Gastrocnemius medialis (tissue), 4 donors: Measurements from ENCODE around the gene UPK1A. TPM values are rescaled to one million over a fixed set of nuclear protein-coding genes. Genes with fewer than 3 reads are reported as not detected.

Experiments
- ATAC-seq, 2 donors: fragments of 150-250 bp; one replicate each; pipeline ENCODE4 v1.9.1; 2016
- DNase-seq, 2 donors: peaks; one replicate each; pipeline ENCODE4 v3.0.0-alpha.2; 2019
- H3K27ac ChIP-seq, 4 donors: fragments of 200-600 bp; sonication (generic); 1 replicate in 1 of 4; 2 replicates in 3 of 4; pipeline ENCODE4 v1.5.1; 2016 to 2018; ENCODE audit warnings: mild to moderate bottlenecking in 2 of 4, moderate library complexity in 1 of 4
- H3K27me3 ChIP-seq, 3 donors: fragments of 200-600 bp; sonication (generic) in 2 of 3; 1 replicate in 1 of 3; 2 replicates in 2 of 3; pipeline versions ENCODE4 v1.5.1 to v1.6.0; 2016 to 2019; ENCODE audit warnings: mild to moderate bottlenecking in 1 of 3, moderate library complexity in 1 of 3
- H3K36me3 ChIP-seq, 2 donors: fragments of 200-600 bp; sonication (generic) in 1 of 2; one replicate each; pipeline ENCODE4 v1.5.1; 2017 to 2018
- H3K4me1 ChIP-seq, 2 donors: fragments of 200-600 bp; sonication (generic) in 1 of 2; one replicate each; pipeline ENCODE4 v1.5.1; 2016 to 2017; ENCODE audit warnings: mild to moderate bottlenecking in 2 of 2
- H3K4me3 ChIP-seq, 4 donors: fragments of 200-600 bp; sonication (generic) in 3 of 4; 1 replicate in 1 of 4; 2 replicates in 3 of 4; pipeline ENCODE4 v1.5.1; 2016 to 2019; ENCODE audit warnings: mild to moderate bottlenecking in 2 of 4
- H3K9me3 ChIP-seq, 3 donors: fragments of 200-600 bp; sonication (generic) in 2 of 3; 1 replicate in 1 of 3; 2 replicates in 2 of 3; pipeline ENCODE4 v1.5.1; 2016 to 2019
- CTCF ChIP-seq, 5 experiments: fragments of 450-650 bp in 3 of 5; fragments of 200-600 bp in 2 of 5; sonication (generic) in 2 of 5; IDR thresholded peaks in 4 of 5; conservative IDR thresholded peaks in 1 of 5; 1 replicate in 4 of 5; 2 replicates in 1 of 5; pipeline ENCODE4 v1.5.1; 2016 to 2019; ENCODE audit warnings: antibody characterized with exemption in 5 of 5, mild to moderate bottlenecking in 3 of 5, moderate library complexity in 3 of 5
- POLR2A ChIP-seq, 2 donors: fragments of 450-650 bp; IDR thresholded peaks; one replicate each; pipeline ENCODE4 v1.6.1; 2017; ENCODE audit warnings: antibody characterized with exemption in 2 of 2, mild to moderate bottlenecking in 2 of 2, moderate library complexity in 2 of 2
- in situ Hi-C, 4 donors: fragments of 200-750 bp; cut with MboI; loops; one replicate each; pipeline versions ENCODE4 v1.15.0 to v1.8.0; 2017; ENCODE audit warnings: low sequenced_read_pairs in 4 of 4
- intact Hi-C: fragments of 100-400 bp; cut with DNase I; formaldehyde crosslinking; loops from one replicate; pipeline ENCODE4 v1.15.1; 2023; ENCODE audit warnings: low total_unique reads
- total RNA-seq, 4 donors: library from RNA; depleted of rRNA; stranded (reverse); fragments of >200 nt; gene quantifications; one replicate each; pipeline versions ENCODE4 v1.1.0 to v1.2.3, GENCODE V29; 2016

UPK1A gene
- total RNA-seq, 4 donors from 2014 or later = not detected

GRCh38 chr19:35713904-35714495, 47.7 kb downstream of the UPK1A start:
- H3K4me1 ChIP-seq = peaks cover 13 to 17% of the 10 kb centered on the region in 2 donors
- H3K36me3 ChIP-seq = no peaks in the 10 kb centered on the region
- H3K4me3 ChIP-seq = no peak overlapping the region
- no peak overlapping the region for H3K27ac ChIP-seq
- DNase-seq (no peak), ATAC-seq (no peak)
- in situ Hi-C loops = loop anchor here in 3 of 4 donors (10.0 to 25.0 kb wide), 3 partner anchors 169 to 221 kb away; partner anchors contain the start of genes TMEM147 (in 2 of the 3), GAPDHS (in 1 of the 3), LRFN3 (in 1 of the 3) and SBSN (in 1 of the 3)
- H3K9me3 ChIP-seq = no peaks in the 10 kb centered on the region
- intact Hi-C loops = loop anchor here (5.0 kb wide), 1 partner anchor 63 kb away; the partner anchor contains the start of gene ARHGAP33
- TF ChIP-seq POLR2A (IDR thresholded peaks at IDR 0.05) (no peak), CTCF (IDR thresholded peaks at IDR 0.05 in 4 of 5, conservative IDR thresholded peaks at IDR 0.05 in 1 of 5) (no peak)
- no peaks in the 10 kb centered on the region for H3K27me3 ChIP-seq

DNA sequence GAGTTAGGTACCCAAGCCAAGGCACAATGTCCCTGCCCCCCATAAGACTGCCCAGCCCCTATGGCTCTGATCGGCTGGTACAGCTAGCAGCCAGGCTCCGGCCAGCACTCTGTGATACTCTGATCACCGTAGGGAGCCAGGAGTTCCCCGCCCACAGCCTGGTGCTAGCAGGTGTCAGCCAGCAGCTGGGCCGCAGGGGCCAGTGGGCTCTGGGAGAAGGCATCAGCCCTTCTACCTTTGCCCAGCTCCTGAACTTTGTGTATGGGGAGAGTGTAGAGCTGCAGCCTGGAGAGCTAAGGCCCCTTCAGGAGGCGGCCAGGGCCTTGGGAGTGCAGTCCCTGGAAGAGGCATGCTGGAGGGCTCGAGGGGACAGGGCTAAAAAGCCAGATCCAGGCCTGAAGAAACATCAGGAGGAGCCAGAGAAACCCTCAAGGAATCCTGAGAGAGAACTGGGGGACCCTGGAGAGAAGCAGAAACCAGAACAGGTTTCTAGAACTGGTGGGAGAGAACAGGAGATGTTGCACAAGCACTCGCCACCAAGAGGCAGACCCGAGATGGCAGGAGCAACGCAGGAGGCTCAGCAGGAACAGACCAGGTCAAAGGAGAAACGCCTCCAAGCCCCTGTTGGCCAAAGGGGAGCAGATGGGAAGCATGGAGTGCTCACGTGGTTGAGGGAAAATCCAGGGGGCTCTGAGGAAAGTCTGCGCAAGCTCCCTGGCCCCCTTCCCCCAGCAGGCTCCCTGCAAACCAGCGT, 48.5 kb downstream of the UPK1A start:
- in situ Hi-C loops (loop anchor here in 3 of 4 donors (10.0 to 25.0 kb wide), 3 partner anchors 170 to 220 kb away; partner anchors contain the start of genes TMEM147 (in 2 of the 3), GAPDHS (in 1 of the 3), LRFN3 (in 1 of the 3) and SBSN (in 1 of the 3)), intact Hi-C loops (loop anchor here (5.0 kb wide), 1 partner anchor 63 kb away; the partner anchor contains the start of gene ARHGAP33)
- Histone ChIP-seq H3K27ac (peak overlapping the region in 1 of 4 donors; percentile 89), H3K27me3 (no peaks in the 10 kb centered on the region), H3K36me3 (peaks cover 0 to under 1% of the 10 kb centered on the region in 2 donors), H3K9me3 (no peaks in the 10 kb centered on the region), H3K4me3 (no peak overlapping the region), H3K4me1 (peaks cover 20 to 25% of the 10 kb centered on the region in 2 donors)
- no peak for DNase-seq
- TF ChIP-seq POLR2A (IDR thresholded peaks at IDR 0.05) (no peak), CTCF (IDR thresholded peaks at IDR 0.05 in 4 of 5, conservative IDR thresholded peaks at IDR 0.05 in 1 of 5) (no peak)
- no peak for ATAC-seq

GRCh38 chr19:35715355-35715809, 49.1 kb downstream of the UPK1A start:
- peaks cover 0 to 6% of the 10 kb centered on the region in 2 donors for H3K36me3 ChIP-seq
- intact Hi-C loops (no loop called here), in situ Hi-C loops (loop anchor here in 3 of 4 donors (10.0 to 25.0 kb wide), 3 partner anchors 171 to 219 kb away; partner anchors contain the start of genes TMEM147 (in 2 of the 3), GAPDHS (in 1 of the 3), LRFN3 (in 1 of the 3) and SBSN (in 1 of the 3))
- peak overlapping the region in 3 of 4 donors; percentile 94 to 99 (median 97) for H3K4me3 ChIP-seq
- peak overlapping the region in 3 of 4 donors; percentile 84 to 94 (median 89) for H3K27ac ChIP-seq
- TF ChIP-seq CTCF (IDR thresholded peaks at IDR 0.05 in 4 of 5, conservative IDR thresholded peaks at IDR 0.05 in 1 of 5) (no peak), POLR2A (IDR thresholded peaks at IDR 0.05) (no peak)
- H3K9me3 ChIP-seq = no peaks in the 10 kb centered on the region
- no peaks in the 10 kb centered on the region for H3K27me3 ChIP-seq
- ATAC-seq = no peak
- DNase-seq = no peak
- H3K4me1 ChIP-seq = peaks cover 21 to 25% of the 10 kb centered on the region in 2 donors

GRCh38 chr19:35715981-35716800, 49.9 kb downstream of the UPK1A start:
- intact Hi-C loops (loop anchor here (1.0 to 2.0 kb wide), 3 partner anchors 67 to 167 kb away; partner anchors contain the start of genes COX6B1 and HAUS5), in situ Hi-C loops (loop anchor here in 3 of 4 donors (10.0 to 25.0 kb wide), 3 partner anchors 171 to 219 kb away; partner anchors contain the start of genes TMEM147 (in 2 of the 3), GAPDHS (in 1 of the 3), LRFN3 (in 1 of the 3) and SBSN (in 1 of the 3))
- no peaks in the 10 kb centered on the region for H3K9me3 ChIP-seq
- peaks cover 21 to 25% of the 10 kb centered on the region in 2 donors for H3K4me1 ChIP-seq
- peak overlapping the region; percentile 84 to 95 (median 92) for H3K27ac ChIP-seq
- peak in 1 of 2 donors; percentile 29 for DNase-seq
- peaks cover 0 to 15% of the 10 kb centered on the region in 2 donors for H3K36me3 ChIP-seq
- TF ChIP-seq CTCF (IDR thresholded peaks at IDR 0.05 in 4 of 5, conservative IDR thresholded peaks at IDR 0.05 in 1 of 5) (no peak), POLR2A (IDR thresholded peaks at IDR 0.05) (peak in 1 of 2 donors; percentile 34)
- H3K4me3 ChIP-seq = peak overlapping the region; percentile 92 to 99 (median 96)
- no peaks in the 10 kb centered on the region for H3K27me3 ChIP-seq
- ATAC-seq = peak; percentile 18 to 25
